ENCODE data around the gene ITPR1. TPM values are rescaled to one million over a fixed set of nuclear protein-coding genes. Genes with fewer than 3 reads are reported as not detected.

The ITPR1 gene
- total RNA-seq, 1 experiment from 2014 or later = 8.7 TPM

GRCh38 chr3:4693620-4694019, 200.5 kb downstream of the ITPR1 start:
- H3K27me3 ChIP-seq (ENCODE audit: control insufficient read depth, insufficient read depth, low read length) = no peaks in the 10 kb centered on the region
- H3K36me3 ChIP-seq (ENCODE audit: control insufficient read depth, insufficient read depth, low read length) = no peaks in the 10 kb centered on the region
- no peak for DNase-seq (ENCODE audit: low read depth, low spot score)
- in situ Hi-C loops (cut with HindIII; ENCODE audit: low pct_unique_long_range_greater_than_20kb, low sequenced_read_pairs) = no loop called here
- no peak for ATAC-seq
- H3K4me3 ChIP-seq (ENCODE audit: low read depth in 2 of 2, low read length in 2 of 2) = no peak overlapping the region
- CTCF ChIA-PET = interaction anchor here (0.7 kb wide), 1 partner anchor 365 kb away, joined by 3 read pairs; no protein-coding TSS in a partner anchor
- BruUV-seq (replicated peaks) = no TSS peak
- H3K9me3 ChIP-seq (ENCODE audit: control insufficient read depth, insufficient read depth, low read depth, low read length) = no peaks in the 10 kb centered on the region
- TF ChIP-seq REST (IDR thresholded peaks at IDR 0.05; ENCODE audit: insufficient read depth in 1 of 2, low read depth in 2 of 2, low read length in 1 of 2) (no peak), CTCF (IDR thresholded peaks at IDR 0.05) (no peak), SIN3A (IDR thresholded peaks at IDR 0.05; ENCODE audit: borderline replicate concordance, insufficient read depth, low read depth, low read length) (no peak), TCF7L2 (IDR thresholded peaks at IDR 0.05; ENCODE audit: low read depth, low read length) (no peak), POLR2AphosphoS5 (IDR thresholded peaks at IDR 0.05; ENCODE audit: low read depth, low read length) (no peak)
- H3K27ac ChIP-seq (ENCODE audit: low read length) = no peak overlapping the region
- intact Hi-C loops (cut with micrococcal nuclease; ENCODE audit: unreplicated experiment) = no loop called here
- H3K4me1 ChIP-seq (ENCODE audit: control insufficient read depth, insufficient read depth, low read length) = no peaks in the 10 kb centered on the region
- POLR2A ChIA-PET = no interaction called here

- Histone ChIP-seq H3K4me1 (ENCODE audit: control insufficient read depth, insufficient read depth, low read length) (no peaks in the 10 kb centered on the region), H3K27me3 (ENCODE audit: control insufficient read depth, insufficient read depth, low read length) (no peaks in the 10 kb centered on the region), H3K36me3 (ENCODE audit: control insufficient read depth, insufficient read depth, low read length) (no peaks in the 10 kb centered on the region), H3K27ac (ENCODE audit: low read length) (no peak overlapping the region), H3K9me3 (ENCODE audit: control insufficient read depth, insufficient read depth, low read depth, low read length) (no peaks in the 10 kb centered on the region), H3K4me3 (ENCODE audit: low read depth in 2 of 2, low read length in 2 of 2) (no peak overlapping the region)
- POLR2A ChIA-PET = no interaction called here
- no peak for DNase-seq (ENCODE audit: low read depth, low spot score)
- TF ChIP-seq REST (IDR thresholded peaks at IDR 0.05; ENCODE audit: insufficient read depth in 1 of 2, low read depth in 2 of 2, low read length in 1 of 2) = no peak
- TF ChIP-seq SIN3A (IDR thresholded peaks at IDR 0.05; ENCODE audit: borderline replicate concordance, insufficient read depth, low read depth, low read length) = no peak
- no peak for TF ChIP-seq POLR2AphosphoS5 (IDR thresholded peaks at IDR 0.05; ENCODE audit: low read depth, low read length)
- TF ChIP-seq CTCF (IDR thresholded peaks at IDR 0.05) = no peak
- TF ChIP-seq TCF7L2 (IDR thresholded peaks at IDR 0.05; ENCODE audit: low read depth, low read length) = no peak
- in situ Hi-C loops (cut with HindIII; ENCODE audit: low pct_unique_long_range_greater_than_20kb, low sequenced_read_pairs) = no loop called here
- CTCF ChIA-PET = no interaction called here
- no TSS peak for BruUV-seq (replicated peaks)
- no peak for ATAC-seq
- intact Hi-C loops (cut with micrococcal nuclease; ENCODE audit: unreplicated experiment) = no loop called here
These were observed 202.7 kb downstream of the ITPR1 start for GRCh38 chr3:4695846-4696245.

All from Panc1 (cell line).